Dermis lymphatic vessel endothelial cell (primary cell): ENCODE results near the gene PICALM. TPM values are rescaled to one million over a fixed set of nuclear protein-coding genes. Genes with fewer than 3 reads are reported as not detected.

Experiments used
- total RNA-seq: library from RNA; depleted of rRNA; stranded (reverse); fragments of >200 nt; gene quantifications from 2 replicates; pipeline ENCODE4 v1.2.1, GENCODE V29; 2014

Gene PICALM, protein sequence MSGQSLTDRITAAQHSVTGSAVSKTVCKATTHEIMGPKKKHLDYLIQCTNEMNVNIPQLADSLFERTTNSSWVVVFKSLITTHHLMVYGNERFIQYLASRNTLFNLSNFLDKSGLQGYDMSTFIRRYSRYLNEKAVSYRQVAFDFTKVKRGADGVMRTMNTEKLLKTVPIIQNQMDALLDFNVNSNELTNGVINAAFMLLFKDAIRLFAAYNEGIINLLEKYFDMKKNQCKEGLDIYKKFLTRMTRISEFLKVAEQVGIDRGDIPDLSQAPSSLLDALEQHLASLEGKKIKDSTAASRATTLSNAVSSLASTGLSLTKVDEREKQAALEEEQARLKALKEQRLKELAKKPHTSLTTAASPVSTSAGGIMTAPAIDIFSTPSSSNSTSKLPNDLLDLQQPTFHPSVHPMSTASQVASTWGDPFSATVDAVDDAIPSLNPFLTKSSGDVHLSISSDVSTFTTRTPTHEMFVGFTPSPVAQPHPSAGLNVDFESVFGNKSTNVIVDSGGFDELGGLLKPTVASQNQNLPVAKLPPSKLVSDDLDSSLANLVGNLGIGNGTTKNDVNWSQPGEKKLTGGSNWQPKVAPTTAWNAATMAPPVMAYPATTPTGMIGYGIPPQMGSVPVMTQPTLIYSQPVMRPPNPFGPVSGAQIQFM
- 141 and 169 TPM in 2 replicates for total RNA-seq

DNA sequence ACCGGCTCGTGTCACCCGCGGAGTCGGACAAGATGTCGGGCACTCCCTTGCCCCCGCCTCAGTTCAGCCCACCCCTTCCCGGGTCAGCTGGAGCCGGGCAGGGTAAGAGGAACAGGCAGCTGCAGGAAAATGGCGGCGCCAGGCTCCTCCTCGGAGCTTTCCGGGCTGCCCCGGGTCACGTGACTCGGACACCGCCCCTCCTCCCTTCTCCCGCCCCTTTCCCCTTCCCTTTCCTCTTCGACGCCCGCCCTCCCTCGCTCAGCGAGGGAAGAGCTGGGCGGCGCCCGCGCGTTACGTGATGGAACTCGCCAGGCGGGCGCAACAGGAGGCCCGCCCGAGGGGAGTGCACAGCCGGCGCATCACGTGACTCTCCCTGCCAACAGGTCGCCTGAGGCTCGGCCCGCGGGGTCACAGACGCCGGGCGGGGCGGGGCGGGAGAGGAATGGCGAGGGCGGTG, at the start of gene PICALM:
PICALM (minus strand) TSS at position 134 of the 457 bp plus-strand sequence. CDS start 304 bp downstream, outside the sequence.

Other genes with a start within 250 kb of the PICALM start
- gene CCDC83, start 213.7 kb downstream of the PICALM start, total RNA-seq = not detected in 2 replicates
- gene EED, start 175.7 kb upstream of the PICALM start, total RNA-seq = 10.3 and 13.2 TPM in 2 replicates
- gene HIKESHI, start 233.2 kb upstream of the PICALM start, total RNA-seq = 56.0 and 59.6 TPM in 2 replicates